Measurements from ENCODE around the gene RNF32.

Gene RNF32

GRCh38 chr7:156640257-156640948 lies at the start of gene RNF32:
Gene RNF32, plus strand, starts transcription at chr7:156640774. Its CDS starts 3,104 bp downstream, at chr7:156643878.
- DNase-seq, result peak; percentile 99

- no peak for DNase-seq
These were observed 48.3 kb upstream of the RNF32 start for GRCh38 chr7:156592155-156592884.

GRCh38 chr7:156594283-156595080 lies 46.1 kb upstream of the RNF32 start:
- no peak for DNase-seq

- no peak for DNase-seq
These were observed 40.1 kb upstream of the RNF32 start for GRCh38 chr7:156600496-156600895.

- no peak for DNase-seq
These were observed 38.3 kb upstream of the RNF32 start for GRCh38 chr7:156602283-156602682.

- no peak for DNase-seq
These were observed 37.6 kb upstream of the RNF32 start for GRCh38 chr7:156603011-156603410.

GRCh38 chr7:156603629-156604028 lies 36.9 kb upstream of the RNF32 start:
- no peak for DNase-seq

GRCh38 chr7:156604311-156604710 lies 36.3 kb upstream of the RNF32 start:
- no peak for DNase-seq

- DNase-seq, result no peak
These were observed 35.5 kb upstream of the RNF32 start for GRCh38 chr7:156604836-156605695.

- no peak for DNase-seq
These were observed 34.4 kb upstream of the RNF32 start for GRCh38 chr7:156606135-156606534.

GRCh38 chr7:156606691-156607331 lies 33.8 kb upstream of the RNF32 start:
- DNase-seq, result no peak

GRCh38 chr7:156607332-156608172 lies 33.0 kb upstream of the RNF32 start:
- DNase-seq, result no peak

- DNase-seq, result no peak
These were observed 32.4 kb upstream of the RNF32 start for GRCh38 chr7:156608173-156608478.

GRCh38 chr7:156609010-156609877 lies 31.3 kb upstream of the RNF32 start:
- no peak for DNase-seq

GRCh38 chr7:156610130-156610529 lies 30.4 kb upstream of the RNF32 start:
- no peak for DNase-seq

- no peak for DNase-seq
These were observed 30.0 kb upstream of the RNF32 start for GRCh38 chr7:156610601-156611000.

- DNase-seq, result no peak
These were observed 29.3 kb upstream of the RNF32 start for GRCh38 chr7:156611014-156612010.

GRCh38 chr7:156612930-156613329 lies 27.6 kb upstream of the RNF32 start:
- DNase-seq, result peak; percentile 58
